Testis (tissue), 3 donors: Measurements from ENCODE around the gene SLC9A9. TPM values are rescaled to one million over a fixed set of nuclear protein-coding genes. Genes with fewer than 3 reads are reported as not detected.

ENCODE experiments used
- DNase-seq: peaks from one replicate; pipeline ENCODE4 v3.0.0-alpha.2; 2019
- H3K27ac ChIP-seq, 2 donors: fragments of 200-600 bp; sonication (generic); one replicate each; pipeline ENCODE4 v1.5.1; 2019
- H3K27me3 ChIP-seq: fragments of 200-600 bp; sonication (generic); one replicate; pipeline ENCODE4 v1.5.1; 2019
- H3K36me3 ChIP-seq: fragments of 200-600 bp; sonication (generic); one replicate; pipeline ENCODE4 v1.5.1; 2017; ENCODE audit warnings: low read depth; ENCODE audit errors: missing control alignments
- H3K4me1 ChIP-seq: fragments of 200-600 bp; sonication (generic); one replicate; pipeline ENCODE4 v1.5.1; 2019
- H3K4me3 ChIP-seq, 2 donors: fragments of 200-600 bp; sonication (generic); one replicate each; pipeline ENCODE4 v1.5.1; 2017 to 2019
- H3K9me3 ChIP-seq: fragments of 200-600 bp; sonication (generic); one replicate; pipeline ENCODE4 v1.5.1; 2017
- POLR2A ChIP-seq: fragments of 450-650 bp; IDR thresholded peaks from one replicate; pipeline ENCODE4 v1.6.1; 2017; ENCODE audit warnings: antibody characterized with exemption, mild to moderate bottlenecking, moderate library complexity
- WGBS, 2 donors: methylation state at CpG; one replicate each; pipeline ENCODE4 v1.1.5; 2018; 5-methylcytosine and 5-hydroxymethylcytosine counted together
- intact Hi-C: fragments of 100-400 bp; cut with DNase I; formaldehyde crosslinking; loops from one replicate; pipeline ENCODE4 v1.15.1; 2023; ENCODE audit warnings: low total_unique reads
- polyA plus RNA-seq: library from polyadenylated mRNA; stranded (reverse); fragments of 350-450 nt; fragmentation: Illumina TruSeq; extraction: RNeasy Lipid Tissue Mini Kit (QIAGEN cat#74804); gene quantifications from one replicate; pipeline ENCODE4 v1.2.3, GENCODE V29; 2014; ENCODE audit warnings: low read depth, low replicate concordance; ENCODE audit not compliant: insufficient read depth
- total RNA-seq, 2 donors: library from RNA; depleted of rRNA; stranded (reverse); fragments of >200 nt; gene quantifications; one replicate each; pipeline ENCODE4 v1.2.3, GENCODE V29; 2016
- TF ChIP-seq, protein P1 (sequence below), 3 experiments: fragments of 450-650 bp in 2 of 3; fragments of 200-600 bp in 1 of 3; sonication (generic) in 1 of 3; IDR thresholded peaks; one replicate each; pipeline ENCODE4 v1.5.1; 2016 to 2019; ENCODE audit warnings: antibody characterized with exemption in 3 of 3, mild to moderate bottlenecking in 2 of 3, moderate library complexity in 1 of 3

Gene SLC9A9
- total and polyA plus RNA-seq, 3 donors from 2014 or later, result 2.7 to 6.6 (median 4.3) TPM

DNA sequence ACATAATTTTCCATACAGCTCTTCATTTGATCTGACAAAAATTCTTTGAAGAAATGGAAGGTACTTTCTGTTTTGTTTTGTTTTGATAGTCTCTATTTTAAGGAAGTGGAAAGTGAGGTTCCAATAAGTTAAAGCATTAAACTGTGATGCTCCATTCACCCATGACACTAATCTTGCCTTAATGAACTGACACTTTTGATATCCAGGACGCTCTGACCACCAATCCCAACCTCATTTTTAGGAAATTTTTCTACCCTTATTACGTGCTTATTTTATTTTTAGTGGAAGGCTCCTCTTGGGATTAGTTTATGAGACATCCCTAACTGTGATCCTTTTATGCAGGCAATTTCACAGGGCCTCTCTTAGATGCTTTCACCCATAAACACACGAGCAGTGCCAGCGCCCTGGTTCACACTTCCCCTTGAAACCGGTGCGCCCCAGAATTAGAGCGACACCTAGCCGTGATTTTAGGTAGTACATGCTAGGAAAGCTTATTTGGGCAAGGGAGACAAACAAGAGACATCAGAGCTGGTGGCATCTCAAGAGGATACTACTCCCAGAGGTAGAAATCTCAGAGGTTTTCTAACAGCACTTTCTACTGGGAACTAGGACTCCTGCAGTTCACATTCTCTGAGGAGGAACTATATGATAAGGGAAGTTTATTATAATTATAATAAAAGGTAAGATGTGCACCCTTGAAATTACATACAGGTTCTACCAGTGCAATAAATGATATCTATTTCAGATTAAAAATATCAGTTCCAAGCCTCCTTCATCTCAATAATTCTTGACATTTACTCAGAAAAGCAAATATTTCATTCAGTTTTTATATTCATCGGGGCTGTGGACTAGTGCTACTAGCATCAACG lies 173.9 kb downstream of the SLC9A9 start:
- WGBS, 2 donors, result 23 to 27% methylated on average over 10 of the region's 10 CpGs
- no peak for TF ChIP-seq POLR2A
- TF ChIP-seq, protein P1, sequence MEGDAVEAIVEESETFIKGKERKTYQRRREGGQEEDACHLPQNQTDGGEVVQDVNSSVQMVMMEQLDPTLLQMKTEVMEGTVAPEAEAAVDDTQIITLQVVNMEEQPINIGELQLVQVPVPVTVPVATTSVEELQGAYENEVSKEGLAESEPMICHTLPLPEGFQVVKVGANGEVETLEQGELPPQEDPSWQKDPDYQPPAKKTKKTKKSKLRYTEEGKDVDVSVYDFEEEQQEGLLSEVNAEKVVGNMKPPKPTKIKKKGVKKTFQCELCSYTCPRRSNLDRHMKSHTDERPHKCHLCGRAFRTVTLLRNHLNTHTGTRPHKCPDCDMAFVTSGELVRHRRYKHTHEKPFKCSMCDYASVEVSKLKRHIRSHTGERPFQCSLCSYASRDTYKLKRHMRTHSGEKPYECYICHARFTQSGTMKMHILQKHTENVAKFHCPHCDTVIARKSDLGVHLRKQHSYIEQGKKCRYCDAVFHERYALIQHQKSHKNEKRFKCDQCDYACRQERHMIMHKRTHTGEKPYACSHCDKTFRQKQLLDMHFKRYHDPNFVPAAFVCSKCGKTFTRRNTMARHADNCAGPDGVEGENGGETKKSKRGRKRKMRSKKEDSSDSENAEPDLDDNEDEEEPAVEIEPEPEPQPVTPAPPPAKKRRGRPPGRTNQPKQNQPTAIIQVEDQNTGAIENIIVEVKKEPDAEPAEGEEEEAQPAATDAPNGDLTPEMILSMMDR (IDR thresholded peaks at IDR 0.05), result peak; percentile 70 to 92 (median 86)
- Histone ChIP-seq H3K9me3 (no peaks in the 10 kb centered on the region), H3K36me3 (no peaks in the 10 kb centered on the region), H3K4me3 (no peak overlapping the region), H3K27me3 (no peaks in the 10 kb centered on the region), H3K27ac (no peak overlapping the region), H3K4me1 (no peaks in the 10 kb centered on the region)
- intact Hi-C loops, result no loop called here
- DNase-seq, result peak; percentile 83

DNA sequence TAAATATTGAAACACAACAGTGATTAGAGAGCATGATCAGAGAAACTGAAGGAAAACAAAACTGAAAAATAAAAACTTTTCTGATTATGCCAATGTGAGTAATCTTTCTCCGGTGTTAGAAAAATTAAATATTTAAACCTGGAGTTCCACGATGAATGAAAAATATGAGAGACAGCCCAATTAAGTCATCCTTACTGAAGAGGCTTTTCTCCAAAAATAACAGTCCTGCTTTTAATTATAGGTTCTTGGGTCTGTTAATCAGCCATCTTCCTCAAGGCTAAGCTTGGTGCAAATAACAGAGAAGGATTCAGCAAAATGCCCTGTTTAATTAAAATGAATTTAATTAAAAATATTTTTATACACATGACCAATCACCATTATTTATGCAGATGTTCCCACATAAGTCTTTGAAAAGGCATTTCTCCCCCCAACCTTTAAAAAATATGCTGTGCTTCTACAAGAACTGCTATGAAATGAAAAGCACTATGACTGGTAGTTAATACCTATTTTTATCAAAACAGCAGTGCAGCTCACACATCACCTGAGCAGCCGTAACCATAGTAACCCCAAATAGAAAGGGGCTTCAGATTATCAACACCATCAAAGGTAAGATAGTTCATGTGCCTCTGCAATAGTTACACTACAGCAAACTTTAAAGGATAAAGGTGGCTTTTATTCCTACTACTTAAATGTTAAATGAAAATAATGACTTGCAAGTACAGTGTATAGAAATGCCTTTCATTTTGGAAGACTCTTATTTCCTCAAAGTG lies 175.7 kb downstream of the SLC9A9 start:
- TF ChIP-seq, protein P1 (IDR thresholded peaks at IDR 0.05), result no peak
- no peak for TF ChIP-seq POLR2A
- H3K4me3 ChIP-seq, result no peak overlapping the region
- WGBS, 2 donors, result 75 to 79% methylated on average over 3 of the region's 3 CpGs
- H3K36me3 ChIP-seq, result no peaks in the 10 kb centered on the region
- no peak overlapping the region for H3K27ac ChIP-seq
- H3K27me3 ChIP-seq, result no peaks in the 10 kb centered on the region
- intact Hi-C loops, result no loop called here
- no peaks in the 10 kb centered on the region for H3K4me1 ChIP-seq
- H3K9me3 ChIP-seq, result no peaks in the 10 kb centered on the region
- no peak for DNase-seq

DNA sequence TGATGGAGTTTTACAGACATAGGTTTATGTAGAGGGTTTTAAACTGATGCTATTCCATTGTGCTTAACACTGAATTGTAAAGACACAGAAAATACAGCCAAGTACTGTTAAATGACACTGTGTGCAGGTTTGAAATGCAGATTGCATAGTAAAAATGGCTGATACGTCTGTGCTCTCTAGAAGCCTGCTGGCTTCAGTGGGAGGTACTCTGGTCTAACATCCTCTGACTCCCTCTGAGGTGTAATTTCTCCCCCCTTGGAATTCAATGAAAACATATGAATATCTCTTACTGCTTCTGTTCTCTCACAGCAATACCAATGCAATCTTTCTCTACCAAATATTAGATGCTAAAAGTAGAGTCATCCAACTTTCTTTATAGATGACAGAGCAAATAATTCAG lies 176.6 kb downstream of the SLC9A9 start:
- no peak for DNase-seq
- no peak overlapping the region for H3K4me3 ChIP-seq
- intact Hi-C loops, result no loop called here

DNA sequence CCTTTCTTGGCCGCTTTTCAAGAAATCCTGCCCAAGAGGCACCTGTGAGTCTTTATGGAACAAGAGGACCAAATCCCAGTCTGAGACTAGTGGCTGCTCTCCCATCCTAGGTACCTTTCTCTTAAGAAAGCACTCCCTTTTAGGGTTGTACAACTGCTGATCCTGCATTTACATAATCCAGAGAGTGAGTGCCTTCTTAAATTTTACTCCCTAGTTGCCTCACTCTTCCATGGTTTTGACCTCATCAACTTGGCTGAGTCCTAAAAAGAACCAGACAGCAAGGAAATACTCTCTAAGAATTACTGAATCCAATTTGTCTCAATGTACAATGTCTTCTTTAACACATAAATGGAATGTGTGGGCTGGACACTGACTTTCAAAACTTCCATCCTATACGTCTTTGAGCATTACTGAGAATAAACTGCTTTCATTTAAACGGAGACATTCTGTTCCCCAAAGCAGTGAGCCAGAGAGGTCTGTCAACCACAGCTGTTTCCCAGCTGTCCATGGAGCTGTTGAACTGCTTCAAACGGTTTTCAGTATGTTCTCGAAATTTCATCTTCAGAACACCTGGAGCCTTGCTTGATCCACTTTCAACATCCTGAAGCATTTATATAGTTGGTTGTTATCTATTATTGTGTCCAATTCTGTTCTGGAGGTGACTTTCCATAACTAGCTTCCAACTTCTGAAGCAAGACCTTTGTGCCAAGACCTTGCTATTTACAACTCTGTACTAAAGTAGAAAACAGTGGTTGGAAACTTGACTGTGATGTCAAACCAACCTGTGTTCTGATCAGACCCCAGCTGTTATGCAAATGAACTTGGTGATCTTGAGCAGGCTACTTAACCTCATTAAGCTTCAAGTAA lies 179.1 kb downstream of the SLC9A9 start:
- no peak for DNase-seq
- no peaks in the 10 kb centered on the region for H3K36me3 ChIP-seq
- WGBS, 2 donors, result 51 to 58% methylated on average over 5 of the region's 5 CpGs
- TF ChIP-seq, protein P1 (IDR thresholded peaks at IDR 0.05), result no peak
- no peak for TF ChIP-seq POLR2A
- intact Hi-C loops, result no loop called here
- no peaks in the 10 kb centered on the region for H3K9me3 ChIP-seq
- no peak overlapping the region for H3K27ac ChIP-seq
- H3K27me3 ChIP-seq, result no peaks in the 10 kb centered on the region
- H3K4me1 ChIP-seq, result no peaks in the 10 kb centered on the region
- no peak overlapping the region for H3K4me3 ChIP-seq

More for the DNA sequence above, 176.6 kb downstream of the SLC9A9 start:
- Histone ChIP-seq H3K9me3 (no peaks in the 10 kb centered on the region), H3K27me3 (no peaks in the 10 kb centered on the region), H3K4me1 (no peaks in the 10 kb centered on the region), H3K36me3 (no peaks in the 10 kb centered on the region), H3K27ac (no peak overlapping the region)
- TF ChIP-seq, protein P1 (IDR thresholded peaks at IDR 0.05), result no peak
- TF ChIP-seq POLR2A, result no peak
- 34 to 57% methylated on average over 1 of the region's 1 CpG for WGBS, 2 donors
